SK-MEL-5 (cell line): ENCODE measurements around the gene TGFBR3L. TPM values are rescaled to one million over a fixed set of nuclear protein-coding genes. Genes with fewer than 3 reads are reported as not detected.
A peak's percentile ranks its signal among the peaks of the same experiment; 100 is the strongest.

ENCODE experiments used
- DNase-seq: peaks from one replicate; pipeline ENCODE4 v3.0.0-alpha.2; 2016; ENCODE audit warnings: low read depth, low spot score
- in situ Hi-C: cut with HindIII; loops from 2 replicates; pipeline ENCODE4 v1.10.0; 2016; ENCODE audit warnings: low sequenced_read_pairs, high pct_unique_total_duplicates, low pct_unique_long_range_greater_than_20kb
- polyA plus RNA-seq, 2 experiments: library from polyadenylated mRNA; depleted of rRNA; stranded (reverse); fragments of >200 nt; gene quantifications; 2 replicates each; pipeline ENCODE4 v1.2.3, GENCODE V29; 2015
- total RNA-seq: library from RNA; depleted of rRNA; stranded (reverse); fragments of >200 nt; shearing (Covaris generic); gene quantifications from 2 replicates; pipeline ENCODE4 v1.2.3, GENCODE V29; 2014; rRNA removed

TGFBR3L gene
- not detected in 2 replicates for total RNA-seq
- polyA plus RNA-seq (2015; cell fraction: cytosol; rRNA removed) = 1.0 TPM in 1 of 2 replicates, not detected in the other
- not detected in 2 replicates for polyA plus RNA-seq (2015; cell fraction: nucleus; rRNA removed)

DNA sequence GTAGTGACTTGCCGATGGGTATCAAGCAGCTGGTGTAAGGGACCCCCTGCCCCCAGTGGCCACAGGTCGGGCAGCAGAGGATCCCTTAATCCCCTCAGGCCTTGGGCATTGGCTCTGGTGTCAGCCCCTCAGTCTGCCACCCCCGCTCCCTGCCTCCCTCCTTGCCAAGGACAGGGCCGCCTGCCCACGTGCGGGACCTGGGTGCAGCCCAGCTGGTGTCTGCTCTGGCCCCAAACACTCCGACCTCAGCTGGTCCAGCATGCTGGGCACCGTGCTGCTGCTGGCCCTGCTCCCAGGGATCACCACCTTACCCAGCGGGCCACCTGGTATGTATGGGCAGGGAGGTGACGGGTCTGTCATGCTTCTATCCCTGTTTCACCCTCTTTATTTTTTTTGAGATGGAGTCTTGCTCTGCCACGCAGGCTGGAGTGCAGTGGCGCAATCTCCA lies at the start of gene TGFBR3L:
Gene TGFBR3L, plus strand, starts transcription at position 233 of the 448 bp plus-strand sequence.
- DNase-seq = no peak
- in situ Hi-C loops = no loop called here

DNA sequence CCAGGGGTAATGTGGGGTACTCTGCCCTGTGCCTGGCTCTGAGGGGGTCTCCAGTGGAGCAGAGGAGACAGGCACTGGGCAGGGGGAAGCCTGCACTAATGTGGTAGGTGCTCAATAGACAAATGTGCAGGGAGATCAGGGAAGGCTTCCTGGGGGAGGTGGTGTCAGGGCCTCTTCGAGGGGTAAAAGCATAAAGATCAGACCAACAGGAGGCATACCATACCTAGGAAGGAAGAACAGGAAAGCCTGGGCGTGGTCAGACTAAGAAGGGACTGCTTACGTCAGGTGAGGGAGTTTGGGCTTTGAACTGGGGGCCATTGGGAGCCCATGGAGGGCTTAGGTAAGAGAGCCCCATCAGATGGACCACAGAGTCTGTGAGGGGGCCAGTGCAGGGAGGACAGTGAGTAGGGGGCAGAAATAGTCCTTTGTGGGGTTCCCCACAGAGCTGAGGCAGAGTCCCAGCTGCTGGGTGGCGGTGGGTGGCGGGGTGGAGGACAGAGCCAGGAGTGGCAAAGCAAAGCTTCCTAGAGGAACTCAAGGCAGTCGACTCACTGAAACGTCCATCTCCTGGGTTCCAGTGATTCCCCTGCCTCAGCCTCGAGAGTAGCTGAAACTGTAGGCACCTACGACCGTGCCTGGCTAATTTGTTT lies 49.2 kb upstream of the TGFBR3L start:
- in situ Hi-C loops = no loop called here

GRCh38 chr19:7866399-7867091 lies 48.1 kb upstream of the TGFBR3L start:
- in situ Hi-C loops = no loop called here
- no peak for DNase-seq

More for the DNA sequence above, 49.2 kb upstream of the TGFBR3L start:
- no peak for DNase-seq

GRCh38 chr19:7867092-7867844 lies 47.4 kb upstream of the TGFBR3L start:
- in situ Hi-C loops = no loop called here
- DNase-seq = no peak

GRCh38 chr19:7868326-7868670 lies 46.3 kb upstream of the TGFBR3L start:
- in situ Hi-C loops = no loop called here
- DNase-seq = no peak

- peak; percentile 87 for DNase-seq
- in situ Hi-C loops = no loop called here
Observed at GRCh38 chr19:7868671-7869452, 45.8 kb upstream of the TGFBR3L start.

GRCh38 chr19:7869453-7869909 lies 45.1 kb upstream of the TGFBR3L start:
- in situ Hi-C loops = no loop called here
- peak; percentile 55 for DNase-seq

GRCh38 chr19:7869910-7870511 lies 44.6 kb upstream of the TGFBR3L start:
- DNase-seq = peak; percentile 72
- in situ Hi-C loops = no loop called here

- DNase-seq = peak; percentile 83
- in situ Hi-C loops = no loop called here
Observed at GRCh38 chr19:7870571-7871436, 43.8 kb upstream of the TGFBR3L start.

DNA sequence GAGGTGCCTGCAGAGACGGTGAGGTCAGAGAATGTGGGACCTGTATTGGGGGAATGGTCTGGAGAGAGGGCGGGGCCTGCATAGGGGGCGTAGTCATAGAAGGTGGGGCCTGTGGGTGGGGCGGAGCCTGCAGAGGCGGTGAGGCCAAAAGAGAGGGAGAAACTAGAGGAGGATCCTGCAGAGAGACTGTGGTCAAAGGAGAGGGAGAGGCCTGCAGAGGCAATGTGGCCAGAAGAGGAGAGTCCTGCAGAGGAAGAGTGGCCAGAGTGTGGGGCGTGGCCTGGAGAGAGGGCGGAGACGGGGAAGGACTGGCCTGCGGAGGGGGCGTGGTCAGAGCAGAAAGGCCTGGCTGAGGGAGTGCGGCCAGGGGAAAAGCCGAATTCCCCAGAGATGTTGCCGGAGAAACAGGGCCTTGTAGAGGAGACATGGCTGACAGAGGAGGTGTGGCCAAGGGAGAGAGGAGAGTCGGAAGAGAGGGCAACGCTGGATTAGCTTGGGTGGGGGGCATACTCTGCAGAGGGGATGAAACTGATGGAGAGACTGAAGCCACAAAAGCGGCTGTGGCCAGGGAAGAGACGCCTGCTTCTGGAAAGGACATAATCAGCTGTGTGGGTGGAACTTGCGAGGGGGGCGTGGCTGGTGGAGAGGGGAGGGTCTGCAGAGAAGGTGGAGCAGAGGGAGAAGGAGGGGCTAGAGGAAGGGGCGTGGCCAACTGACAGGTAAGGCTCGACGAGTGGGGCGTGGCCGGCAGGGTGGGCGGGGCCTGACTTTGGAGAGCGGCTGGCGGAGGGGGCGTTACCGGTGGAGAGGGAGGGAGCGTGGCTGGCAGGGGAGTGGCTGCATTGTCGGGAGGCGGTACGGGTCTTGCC lies 43.0 kb upstream of the TGFBR3L start:
- in situ Hi-C loops = no loop called here
- DNase-seq = peak; percentile 94

- DNase-seq = no peak
Observed at GRCh38 chr19:7872306-7873204, 42.1 kb upstream of the TGFBR3L start.

DNA sequence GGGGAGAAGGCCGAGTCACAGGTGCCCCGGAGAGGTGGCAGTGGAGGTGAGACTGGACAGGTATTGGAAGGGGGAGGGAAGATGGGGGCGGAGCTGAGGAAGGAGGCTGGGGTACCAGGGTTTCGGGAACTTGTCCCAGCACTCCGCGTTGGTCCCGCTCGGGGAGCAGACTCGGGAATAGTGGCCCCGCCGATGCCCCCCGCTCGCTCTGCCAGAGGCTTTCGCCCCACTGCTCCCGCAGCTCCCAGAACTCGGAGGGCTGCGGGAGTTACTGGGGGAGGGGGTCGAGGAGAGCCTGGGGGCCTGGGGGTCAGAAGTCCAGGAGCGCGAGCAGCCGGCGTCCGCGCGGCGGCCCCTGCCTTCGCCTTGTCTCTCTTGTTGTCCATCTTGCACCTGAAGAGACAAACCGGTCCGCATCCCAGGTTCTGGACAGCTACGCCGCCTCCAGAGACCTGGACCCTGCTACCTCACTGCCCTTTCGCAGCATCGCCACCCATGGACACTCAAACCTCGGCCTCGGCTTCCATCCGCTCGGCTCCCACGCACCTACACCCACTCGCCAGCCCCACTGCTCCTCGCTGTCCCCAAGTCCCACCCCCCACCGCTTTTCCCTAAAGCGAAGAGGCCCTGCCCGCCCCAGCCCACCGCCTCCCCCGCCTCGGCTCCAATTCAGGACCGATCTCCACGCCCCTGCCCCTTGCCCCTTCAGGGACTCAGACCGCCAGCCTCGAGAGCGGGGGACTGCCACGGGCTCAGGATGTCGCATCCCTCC lies 41.1 kb upstream of the TGFBR3L start:
- in situ Hi-C loops = no loop called here
- DNase-seq = no peak

More at GRCh38 chr19:7872306-7873204, 42.1 kb upstream of the TGFBR3L start:
- in situ Hi-C loops = no loop called here

DNA sequence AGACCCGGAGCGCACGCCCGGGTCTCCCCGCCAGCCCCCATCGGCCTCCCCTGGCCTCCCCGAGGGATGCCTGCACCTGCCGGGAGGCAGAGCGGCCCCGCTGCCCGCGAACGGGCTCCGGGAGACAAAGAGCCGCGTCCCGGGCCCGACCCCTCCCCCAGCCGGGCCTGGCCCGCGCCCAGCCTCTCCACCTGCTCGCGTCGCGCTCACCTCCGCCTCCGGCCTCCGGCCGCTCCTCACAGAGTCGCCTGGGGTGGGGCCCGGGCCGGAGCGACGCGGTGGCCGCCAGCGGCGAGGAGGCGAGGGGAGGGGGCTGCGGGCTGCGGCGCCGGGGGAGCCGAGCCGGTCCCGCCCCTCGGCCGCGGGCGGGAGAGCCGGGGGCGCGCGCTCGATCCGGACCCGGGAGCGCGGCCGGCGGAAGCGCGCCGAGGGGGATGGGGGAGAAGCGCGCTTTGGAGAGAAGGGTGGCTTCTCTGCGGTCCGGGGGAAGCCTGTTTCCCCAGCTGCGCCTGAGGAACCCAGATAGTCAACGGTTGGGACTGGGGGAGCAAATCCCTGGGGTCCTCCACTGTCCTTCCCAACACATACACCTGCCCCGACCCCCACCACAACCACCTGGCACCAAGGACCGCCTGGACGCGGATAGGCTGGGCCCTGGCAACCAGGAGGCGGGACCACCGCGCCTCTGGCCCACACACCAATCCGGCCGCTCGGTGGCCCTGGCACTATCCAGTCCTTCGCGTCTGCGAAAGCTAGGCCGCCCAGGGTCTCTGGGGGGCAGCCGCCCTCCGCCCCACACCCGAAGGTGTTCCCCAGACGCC lies 40.3 kb upstream of the TGFBR3L start, which contains the start of gene PRR36:
Gene PRR36, minus strand, starts transcription at position 315 of the 821 bp plus-strand sequence. CDS start 701 bp downstream, outside the sequence.
- in situ Hi-C loops = no loop called here
- DNase-seq = peak; percentile 47
